ENCODE data around the gene SMYD3. TPM values are rescaled to one million over a fixed set of nuclear protein-coding genes. Genes with fewer than 3 reads are reported as not detected.

The SMYD3 gene
- 8.2 TPM for total RNA-seq
- long read RNA-seq, partial matches to known transcripts: 0 of 2 reads
- long read RNA-seq, other reads (novel, unspliced or antisense): 2 of 2 reads

GRCh38 chr1:246506674-246507481 lies at the start of gene SMYD3:
SMYD3 (minus strand) TSS chr1:246507279.
- peak; percentile 90 for DNase-seq
- ATAC-seq: peak; percentile 99
- intact Hi-C loops (cut with micrococcal nuclease): no loop called here

GRCh38 chr1:246554201-246554600 lies 47.1 kb upstream of the SMYD3 start:
- ATAC-seq (no peak), DNase-seq (no peak)
- intact Hi-C loops (cut with micrococcal nuclease): no loop called here

- no peak for ATAC-seq
- no peak for DNase-seq
- intact Hi-C loops (cut with micrococcal nuclease): no loop called here
Measured at GRCh38 chr1:246552110-246552509, 45.0 kb upstream of the SMYD3 start.

- intact Hi-C loops (cut with micrococcal nuclease): no loop called here
Measured at GRCh38 chr1:246550402-246550801, 43.3 kb upstream of the SMYD3 start.

GRCh38 chr1:246549665-246550064 lies 42.6 kb upstream of the SMYD3 start:
- intact Hi-C loops (cut with micrococcal nuclease): no loop called here
- no peak for DNase-seq
- no peak for ATAC-seq

More at GRCh38 chr1:246550402-246550801, 43.3 kb upstream of the SMYD3 start:
- no peak for ATAC-seq
- DNase-seq: no peak

- DNase-seq (no peak), ATAC-seq (no peak)
- intact Hi-C loops (cut with micrococcal nuclease): no loop called here
Measured at GRCh38 chr1:246544001-246544400, 36.9 kb upstream of the SMYD3 start.

GRCh38 chr1:246540738-246541491 lies 33.8 kb upstream of the SMYD3 start:
- intact Hi-C loops (cut with micrococcal nuclease): no loop called here
- DNase-seq (no peak), ATAC-seq (no peak)

GRCh38 chr1:246537887-246538286 lies 30.8 kb upstream of the SMYD3 start:
- intact Hi-C loops (cut with micrococcal nuclease): no loop called here
- ATAC-seq (no peak), DNase-seq (no peak)

- intact Hi-C loops (cut with micrococcal nuclease): no loop called here
- ATAC-seq (no peak), DNase-seq (no peak)
Measured at GRCh38 chr1:246537441-246537840, 30.4 kb upstream of the SMYD3 start.

- intact Hi-C loops (cut with micrococcal nuclease): no loop called here
- DNase-seq (no peak), ATAC-seq (no peak)
Measured at GRCh38 chr1:246534114-246534513, 27.0 kb upstream of the SMYD3 start.

GRCh38 chr1:246533371-246533905 lies 26.4 kb upstream of the SMYD3 start:
- intact Hi-C loops (cut with micrococcal nuclease): no loop called here

GRCh38 chr1:246532519-246532918 lies 25.4 kb upstream of the SMYD3 start:
- intact Hi-C loops (cut with micrococcal nuclease): no loop called here
- ATAC-seq: no peak
- DNase-seq: no peak

More at GRCh38 chr1:246533371-246533905, 26.4 kb upstream of the SMYD3 start:
- ATAC-seq (no peak), DNase-seq (no peak)

GRCh38 chr1:246530482-246530881 lies 23.4 kb upstream of the SMYD3 start:
- intact Hi-C loops (cut with micrococcal nuclease): no loop called here
- ATAC-seq (no peak), DNase-seq (no peak)

- intact Hi-C loops (cut with micrococcal nuclease): no loop called here
- no peak for DNase-seq
- no peak for ATAC-seq
Measured at GRCh38 chr1:246528933-246529731, 22.1 kb upstream of the SMYD3 start.

GRCh38 chr1:246527402-246528088 lies 20.5 kb upstream of the SMYD3 start:
- DNase-seq (no peak), ATAC-seq (no peak)
- intact Hi-C loops (cut with micrococcal nuclease): no loop called here

- ATAC-seq (no peak), DNase-seq (no peak)
- intact Hi-C loops (cut with micrococcal nuclease): no loop called here
Measured at GRCh38 chr1:246526915-246527314, 19.8 kb upstream of the SMYD3 start.

GRCh38 chr1:246526380-246526779 lies 19.3 kb upstream of the SMYD3 start:
- ATAC-seq (no peak), DNase-seq (no peak)
- intact Hi-C loops (cut with micrococcal nuclease): no loop called here

- intact Hi-C loops (cut with micrococcal nuclease): no loop called here
- DNase-seq: no peak
- no peak for ATAC-seq
Measured at GRCh38 chr1:246519514-246519913, 12.4 kb upstream of the SMYD3 start.

All from left ventricle myocardium superior (tissue), 1 donor.